A673 (cell line): Measurements from ENCODE around the gene ADAMTSL2.

ENCODE experiments used
- CTCF ChIP-seq: fragments of 300-800, 200-600 bp; sonication (generic); conservative IDR thresholded peaks from 2 replicates; pipeline ENCODE4 v1.5.1; 2017; ENCODE audit warnings: low read depth, mild to moderate bottlenecking, antibody characterized with exemption, low read length, moderate library complexity, mixed read lengths
- EZH2 ChIP-seq: fragments of 200-600 bp; sonication (generic); IDR thresholded peaks from 2 replicates; pipeline ENCODE4 v1.6.1; 2017; ENCODE audit warnings: borderline replicate concordance, low read depth, mild to moderate bottlenecking, mixed read lengths, antibody characterized with exemption, low read length; ENCODE audit not compliant: poor library complexity, severe bottlenecking

GRCh38 chr9:133499892-133500270, 34.6 kb upstream of the ADAMTSL2 start:
- TF ChIP-seq CTCF: no peak
- no peak for TF ChIP-seq EZH2
